Neural crest cell (in vitro differentiated cells): ENCODE measurements around the gene MEF2C. TPM values are rescaled to one million over a fixed set of nuclear protein-coding genes. Genes with fewer than 3 reads are reported as not detected.

Experiments used
- DNase-seq: peaks from one replicate; pipeline ENCODE4 v3.0.0; 2021; ENCODE audit warnings: low read depth, mixed read lengths, low spot score
- H3K27ac Mint-ChIP-seq: one replicate; pipeline ENCODE4 v1.8.0; 2021; ENCODE audit warnings: mild to moderate bottlenecking, mixed read lengths; ENCODE audit not compliant: unreplicated experiment
- H3K27me3 Mint-ChIP-seq: 2 replicates; pipeline ENCODE4 v1.8.0; 2021; ENCODE audit warnings: low read depth, mild to moderate bottlenecking, mixed read lengths
- H3K36me3 Mint-ChIP-seq: 2 replicates; pipeline ENCODE4 v1.8.0; 2021; ENCODE audit warnings: low read depth, mild to moderate bottlenecking, mixed read lengths
- H3K4me1 Mint-ChIP-seq: 2 replicates; pipeline ENCODE4 v1.8.0; 2021; ENCODE audit warnings: mixed read lengths
- H3K4me3 Mint-ChIP-seq: one replicate; pipeline ENCODE4 v1.8.0; 2021; ENCODE audit warnings: mild to moderate bottlenecking, mixed read lengths
- H3K9me3 Mint-ChIP-seq: 2 replicates; pipeline ENCODE4 v1.8.0; 2021; ENCODE audit warnings: mixed read lengths
- CTCF ChIP-seq: fragments of 200-600 bp; sonication (generic); conservative IDR thresholded peaks from 2 replicates; pipeline ENCODE4 v1.5.0; 2021; ENCODE audit warnings: antibody characterized with exemption, mild to moderate bottlenecking
- total RNA-seq: library from RNA; stranded (reverse); gene quantifications from 2 replicates; pipeline ENCODE4 v1.2.1, GENCODE V29; 2021

The MEF2C gene
- total RNA-seq, 1 donor from 2014 or later, result 46.0 TPM

GRCh38 chr5:88826646-88827585, 56.1 kb downstream of the MEF2C start:
- no peaks in the 10 kb centered on the region for H3K9me3 Mint-ChIP-seq
- peaks cover 57% of the 10 kb centered on the region for H3K4me1 Mint-ChIP-seq
- peak overlapping the region; percentile 57 for H3K4me3 Mint-ChIP-seq
- H3K27ac Mint-ChIP-seq, result peak overlapping the region; percentile 95
- H3K27me3 Mint-ChIP-seq, result no peaks in the 10 kb centered on the region
- H3K36me3 Mint-ChIP-seq, result peaks cover 3% of the 10 kb centered on the region
- DNase-seq, result no peak
- no peak for TF ChIP-seq CTCF

GRCh38 chr5:88825584-88826315, 57.2 kb downstream of the MEF2C start:
- Mint-ChIP-seq H3K27me3 (no peaks in the 10 kb centered on the region), H3K27ac (peak overlapping the region; percentile 47), H3K4me1 (peaks cover 52% of the 10 kb centered on the region), H3K36me3 (peaks cover 3% of the 10 kb centered on the region), H3K4me3 (peak overlapping the region; percentile 2), H3K9me3 (no peaks in the 10 kb centered on the region)
- TF ChIP-seq CTCF, result no peak
- DNase-seq, result no peak

- peaks cover 46% of the 10 kb centered on the region for H3K4me1 Mint-ChIP-seq
- H3K36me3 Mint-ChIP-seq, result peaks cover 3% of the 10 kb centered on the region
Observed at GRCh38 chr5:88824892-88825583, 57.9 kb downstream of the MEF2C start.

GRCh38 chr5:88824141-88824540, 58.8 kb downstream of the MEF2C start:
- DNase-seq, result no peak

More at GRCh38 chr5:88824892-88825583, 57.9 kb downstream of the MEF2C start:
- no peak for TF ChIP-seq CTCF
- H3K27me3 Mint-ChIP-seq, result no peaks in the 10 kb centered on the region
- no peak overlapping the region for H3K4me3 Mint-ChIP-seq
- DNase-seq, result no peak
- H3K27ac Mint-ChIP-seq, result no peak overlapping the region
- H3K9me3 Mint-ChIP-seq, result no peaks in the 10 kb centered on the region

More at GRCh38 chr5:88824141-88824540, 58.8 kb downstream of the MEF2C start:
- no peak for TF ChIP-seq CTCF
- Mint-ChIP-seq H3K36me3 (peaks cover 3% of the 10 kb centered on the region), H3K4me1 (peaks cover 44% of the 10 kb centered on the region), H3K9me3 (no peaks in the 10 kb centered on the region), H3K4me3 (no peak overlapping the region), H3K27me3 (no peaks in the 10 kb centered on the region), H3K27ac (no peak overlapping the region)
